CD4-positive, alpha-beta T cell treated with Interleukin-12 subunit alpha and Interleukin-12 subunit beta, for 1 hour (primary cell): Measurements from ENCODE around the gene CDC123.
"Not testable (repeated sequence)": the region's sequence is repeated elsewhere in the genome, so short reads cannot be mapped to it uniquely, and the experiment has no call there.

ENCODE experiments used
- DNase-seq: peaks from one replicate; pipeline ENCODE4 v3.0.0-alpha.2; 2020

CDC123 gene

GRCh38 chr10:12237265-12238220 is 41.6 kb downstream of the CDC123 start:
- DNase-seq = no peak

GRCh38 chr10:12238821-12239220 is 42.8 kb downstream of the CDC123 start:
- DNase-seq = no peak

GRCh38 chr10:12241810-12242529 is 46.0 kb downstream of the CDC123 start:
- DNase-seq = no peak

GRCh38 chr10:12243864-12244620 is 48.1 kb downstream of the CDC123 start:
- DNase-seq = peak; percentile 9

GRCh38 chr10:12250181-12250580 is 54.2 kb downstream of the CDC123 start:
- DNase-seq = no peak

GRCh38 chr10:12250702-12251101 is 54.7 kb downstream of the CDC123 start:
- DNase-seq = not testable (repeated sequence)

GRCh38 chr10:12251581-12251980 is 55.6 kb downstream of the CDC123 start:
- no peak for DNase-seq

- no peak for DNase-seq
Observed at GRCh38 chr10:12252882-12253546, 57.0 kb downstream of the CDC123 start.

GRCh38 chr10:12255048-12255447 is 59.1 kb downstream of the CDC123 start:
- no peak for DNase-seq

- no peak for DNase-seq
Observed at GRCh38 chr10:12259988-12260387, 64.0 kb downstream of the CDC123 start.

- DNase-seq = no peak
Observed at GRCh38 chr10:12262278-12262981, 66.4 kb downstream of the CDC123 start.

GRCh38 chr10:12264204-12264940 is 68.4 kb downstream of the CDC123 start:
- DNase-seq = peak; percentile 71

- no peak for DNase-seq
Observed at GRCh38 chr10:12269056-12269455, 73.1 kb downstream of the CDC123 start.

- DNase-seq = no peak
Observed at GRCh38 chr10:12271210-12271540, 75.2 kb downstream of the CDC123 start.

GRCh38 chr10:12277862-12278261 is 81.9 kb downstream of the CDC123 start:
- DNase-seq = not testable (repeated sequence)

GRCh38 chr10:12279281-12279680 is 83.3 kb downstream of the CDC123 start:
- no peak for DNase-seq

- DNase-seq = no peak
Observed at GRCh38 chr10:12287772-12288171, 91.8 kb downstream of the CDC123 start.

- not testable (repeated sequence) for DNase-seq
Observed at GRCh38 chr10:12297784-12298183, 101.8 kb downstream of the CDC123 start.

GRCh38 chr10:12299222-12299965 is 103.4 kb downstream of the CDC123 start:
- DNase-seq = no peak
